Measurements from ENCODE around the gene CD36. TPM values are rescaled to one million over a fixed set of nuclear protein-coding genes. Genes with fewer than 3 reads are reported as not detected.

The CD36 gene
- total and polyA plus RNA-seq, 10 of the 15 experiments (the other 5 are each of a cell fraction or from before 2014, with no cell fraction given), result 0.20 to 283 (median 172) TPM

DNA sequence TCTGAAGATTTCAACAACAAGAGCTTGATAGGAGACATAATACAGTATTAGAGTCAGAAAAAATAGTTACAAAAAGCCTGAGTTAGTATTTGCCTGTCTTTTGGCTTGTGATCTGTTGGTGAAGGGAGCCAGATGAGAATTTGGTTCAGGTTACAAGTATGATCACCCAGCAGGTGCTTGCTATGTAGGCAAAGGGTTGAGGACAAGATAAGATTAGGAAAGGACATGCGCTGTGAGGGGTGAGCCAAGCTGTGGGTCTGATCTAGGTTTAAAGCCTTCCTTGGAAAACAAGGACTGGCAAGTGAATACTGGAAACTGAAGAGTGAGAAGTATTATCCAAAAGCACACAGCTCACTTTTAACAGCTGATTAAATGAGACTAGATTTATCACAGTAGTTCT lies 28.7 kb upstream of the CD36 start:
- no peaks in the 10 kb centered on the region for H3K27me3 ChIP-seq (replicated peaks in 1 of 2; ENCODE audit: control insufficient read depth in 2 of 2, insufficient read depth in 2 of 2, low read length in 1 of 2)
- ATAC-seq, result no peak
- intact Hi-C loops (cut with micrococcal nuclease; ENCODE audit: unreplicated experiment) (no loop called here), in situ Hi-C loops (cut with MboI) (no loop called here)
- TF ChIP-seq, protein P1, sequence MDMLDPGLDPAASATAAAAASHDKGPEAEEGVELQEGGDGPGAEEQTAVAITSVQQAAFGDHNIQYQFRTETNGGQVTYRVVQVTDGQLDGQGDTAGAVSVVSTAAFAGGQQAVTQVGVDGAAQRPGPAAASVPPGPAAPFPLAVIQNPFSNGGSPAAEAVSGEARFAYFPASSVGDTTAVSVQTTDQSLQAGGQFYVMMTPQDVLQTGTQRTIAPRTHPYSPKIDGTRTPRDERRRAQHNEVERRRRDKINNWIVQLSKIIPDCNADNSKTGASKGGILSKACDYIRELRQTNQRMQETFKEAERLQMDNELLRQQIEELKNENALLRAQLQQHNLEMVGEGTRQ (IDR thresholded peaks at IDR 0.05; ENCODE audit: borderline replicate concordance, low read depth, low read length), result no peak
- TF ChIP-seq TAF1 (IDR thresholded peaks at IDR 0.05; ENCODE audit: borderline replicate concordance, low read depth, low read length) (no peak), LARP7 (IDR thresholded peaks at IDR 0.05) (no peak), GATAD2B (conservative IDR thresholded peaks at IDR 0.05; ENCODE audit: low read depth) (no peak), MXI1 (IDR thresholded peaks at IDR 0.05; ENCODE audit: low read depth, low read length) (no peak)
- H2AFZ ChIP-seq (ENCODE audit: control insufficient read depth, low read depth, low read length), result no peak overlapping the region
- no peak for FAIRE-seq
- no peaks in the 10 kb centered on the region for H3K4me1 ChIP-seq (ENCODE audit: control insufficient read depth, insufficient read depth, low read length)
- 100% methylated on average over 1 of the region's 1 CpG for WGBS (ENCODE audit: insufficient coverage, insufficient replicate concordance, low lambda C conversion rate, missing lambda C conversion rate)
- POLR2A ChIA-PET, result no interaction called here
- H3K9ac ChIP-seq (ENCODE audit: control insufficient read depth, insufficient read depth, low read length), result no peak overlapping the region
- SMC1A ChIA-PET (ENCODE audit: uncharacterized antibody, unreplicated experiment), result no interaction called here
- DNase-seq (ENCODE audit: low read depth, low spot score), result no peak
- H3K4me2 ChIP-seq (ENCODE audit: control insufficient read depth, insufficient read depth), result no peak overlapping the region
- BruUV-seq (replicated peaks), result no TSS peak
- RAD21 ChIA-PET (ENCODE audit: unreplicated experiment), result no interaction called here
- H4K20me1 ChIP-seq (ENCODE audit: control insufficient read depth, insufficient read depth), result no peaks in the 10 kb centered on the region
- CTCF ChIA-PET, result no interaction called here
- H3K27ac ChIP-seq (ENCODE audit: control insufficient read depth, insufficient read depth), result no peak overlapping the region
- no peak overlapping the region for H3K4me3 ChIP-seq
- H3K9me3 ChIP-seq (replicated peaks; ENCODE audit: control insufficient read depth, insufficient read depth, low read length), result no peaks in the 10 kb centered on the region
- H3K36me3 ChIP-seq (ENCODE audit: control insufficient read depth in 2 of 2, insufficient read depth in 2 of 2, low read length in 1 of 2), result no peaks in the 10 kb centered on the region
- H3K79me2 ChIP-seq (ENCODE audit: control insufficient read depth, insufficient read depth, low read length), result no peaks in the 10 kb centered on the region

DNA sequence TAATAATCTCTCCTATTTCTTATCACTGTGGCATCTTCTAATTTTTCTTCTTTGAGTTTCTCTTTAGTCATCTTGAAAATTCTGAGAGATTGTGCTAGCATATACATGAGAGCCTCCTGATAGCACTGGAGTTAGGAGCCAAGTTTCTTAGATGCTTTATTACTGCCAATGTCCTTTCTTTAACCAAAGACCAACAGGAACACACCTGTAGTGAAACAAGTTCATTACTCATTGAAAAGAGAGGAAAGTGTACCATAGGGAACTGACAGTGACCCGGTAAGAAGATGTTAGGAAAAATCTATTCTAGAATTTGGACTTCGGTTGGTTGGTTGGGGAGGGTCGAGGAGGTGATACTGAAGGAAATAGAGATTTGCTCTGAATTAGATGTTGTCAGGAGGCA lies 27.1 kb upstream of the CD36 start:
- H3K4me3 ChIP-seq, result no peak overlapping the region
- DNase-seq (ENCODE audit: low read depth, low spot score) (no peak), ATAC-seq (no peak), FAIRE-seq (no peak)
- H3K4me1 ChIP-seq (ENCODE audit: control insufficient read depth, insufficient read depth, low read length), result no peaks in the 10 kb centered on the region
- intact Hi-C loops (cut with micrococcal nuclease; ENCODE audit: unreplicated experiment) (no loop called here), in situ Hi-C loops (cut with MboI) (no loop called here)
- BruUV-seq (replicated peaks), result no TSS peak
- H3K27me3 ChIP-seq (replicated peaks in 1 of 2; ENCODE audit: control insufficient read depth in 2 of 2, insufficient read depth in 2 of 2, low read length in 1 of 2), result no peaks in the 10 kb centered on the region
- no peak overlapping the region for H3K9ac ChIP-seq (ENCODE audit: control insufficient read depth, insufficient read depth, low read length)
- ChIA-PET CTCF (no interaction called here), RAD21 (ENCODE audit: unreplicated experiment) (no interaction called here), POLR2A (no interaction called here), SMC1A (ENCODE audit: uncharacterized antibody, unreplicated experiment) (no interaction called here)
- H4K20me1 ChIP-seq (ENCODE audit: control insufficient read depth, insufficient read depth), result no peaks in the 10 kb centered on the region
- H3K79me2 ChIP-seq (ENCODE audit: control insufficient read depth, insufficient read depth, low read length), result no peaks in the 10 kb centered on the region
- WGBS (ENCODE audit: insufficient coverage, insufficient replicate concordance, low lambda C conversion rate, missing lambda C conversion rate), result 15% methylated on average over 3 of the region's 3 CpGs
- no peak overlapping the region for H2AFZ ChIP-seq (ENCODE audit: control insufficient read depth, low read depth, low read length)
- H3K9me3 ChIP-seq (replicated peaks; ENCODE audit: control insufficient read depth, insufficient read depth, low read length), result no peaks in the 10 kb centered on the region
- H3K27ac ChIP-seq (ENCODE audit: control insufficient read depth, insufficient read depth), result no peak overlapping the region
- no peaks in the 10 kb centered on the region for H3K36me3 ChIP-seq (ENCODE audit: control insufficient read depth in 2 of 2, insufficient read depth in 2 of 2, low read length in 1 of 2)
- H3K4me2 ChIP-seq (ENCODE audit: control insufficient read depth, insufficient read depth), result no peak overlapping the region
- TF ChIP-seq ETV6 (conservative IDR thresholded peaks at IDR 0.05 in 1 of 2, IDR thresholded peaks at IDR 0.05 in 1 of 2; ENCODE audit: borderline replicate concordance in 1 of 2, low read depth in 1 of 2), result no peak
- TF ChIP-seq, protein P2, sequence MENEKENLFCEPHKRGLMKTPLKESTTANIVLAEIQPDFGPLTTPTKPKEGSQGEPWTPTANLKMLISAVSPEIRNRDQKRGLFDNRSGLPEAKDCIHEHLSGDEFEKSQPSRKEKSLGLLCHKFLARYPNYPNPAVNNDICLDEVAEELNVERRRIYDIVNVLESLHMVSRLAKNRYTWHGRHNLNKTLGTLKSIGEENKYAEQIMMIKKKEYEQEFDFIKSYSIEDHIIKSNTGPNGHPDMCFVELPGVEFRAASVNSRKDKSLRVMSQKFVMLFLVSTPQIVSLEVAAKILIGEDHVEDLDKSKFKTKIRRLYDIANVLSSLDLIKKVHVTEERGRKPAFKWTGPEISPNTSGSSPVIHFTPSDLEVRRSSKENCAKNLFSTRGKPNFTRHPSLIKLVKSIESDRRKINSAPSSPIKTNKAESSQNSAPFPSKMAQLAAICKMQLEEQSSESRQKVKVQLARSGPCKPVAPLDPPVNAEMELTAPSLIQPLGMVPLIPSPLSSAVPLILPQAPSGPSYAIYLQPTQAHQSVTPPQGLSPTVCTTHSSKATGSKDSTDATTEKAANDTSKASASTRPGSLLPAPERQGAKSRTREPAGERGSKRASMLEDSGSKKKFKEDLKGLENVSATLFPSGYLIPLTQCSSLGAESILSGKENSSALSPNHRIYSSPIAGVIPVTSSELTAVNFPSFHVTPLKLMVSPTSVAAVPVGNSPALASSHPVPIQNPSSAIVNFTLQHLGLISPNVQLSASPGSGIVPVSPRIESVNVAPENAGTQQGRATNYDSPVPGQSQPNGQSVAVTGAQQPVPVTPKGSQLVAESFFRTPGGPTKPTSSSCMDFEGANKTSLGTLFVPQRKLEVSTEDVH (IDR thresholded peaks at IDR 0.05; ENCODE audit: low read depth, partially characterized antibody), result no peak
- no peak for TF ChIP-seq YBX1 (IDR thresholded peaks at IDR 0.05)
- no peak for TF ChIP-seq SPI1 (IDR thresholded peaks at IDR 0.05; ENCODE audit: borderline replicate concordance, insufficient read depth, low read depth, low read length)
- no peak for TF ChIP-seq ZNF274 (IDR thresholded peaks at IDR 0.05; ENCODE audit: insufficient read depth, insufficient read length)
- no peak for TF ChIP-seq BRCA1 (IDR thresholded peaks at IDR 0.05; ENCODE audit: low read depth, low read length)
- TF ChIP-seq BACH1 (IDR thresholded peaks at IDR 0.05; ENCODE audit: borderline replicate concordance), result no peak
- no peak for TF ChIP-seq HDAC2 (IDR thresholded peaks at IDR 0.05)
